Measurements from ENCODE around the gene ZNF337.

Gene ZNF337

GRCh38 chr20:25696371-25697131 is at the start of gene ZNF337:
Gene ZNF337, minus strand, starts transcription at chr20:25696853. Its CDS starts 10,436 bp downstream, at chr20:25686417.
- peak within 1 kb of the TSS; percentile 96 for H3K4me3 ChIP-seq (replicated peaks in 1 of 2; ENCODE audit: low read depth in 2 of 2, low read length in 2 of 2)
- DNase-seq (ENCODE audit: low read depth in 2 of 2): peak; percentile 95 to 96
- no peak for TF ChIP-seq CTCF (IDR thresholded peaks at IDR 0.05; ENCODE audit: low read depth, low read length)

- no peak for DNase-seq (ENCODE audit: low read depth in 2 of 2)
- no peak overlapping the region for H3K4me3 ChIP-seq (replicated peaks in 1 of 2; ENCODE audit: low read depth in 2 of 2, low read length in 2 of 2)
- no peak for TF ChIP-seq CTCF (IDR thresholded peaks at IDR 0.05; ENCODE audit: low read depth, low read length)
Observed at GRCh38 chr20:25745738-25746137, 49.1 kb upstream of the ZNF337 start.

- DNase-seq (ENCODE audit: low read depth in 2 of 2): no peak
- TF ChIP-seq CTCF (IDR thresholded peaks at IDR 0.05; ENCODE audit: low read depth, low read length): no peak
- H3K4me3 ChIP-seq (replicated peaks in 1 of 2; ENCODE audit: low read depth in 2 of 2, low read length in 2 of 2): no peak overlapping the region
Observed at GRCh38 chr20:25745100-25745499, 48.4 kb upstream of the ZNF337 start.

GRCh38 chr20:25744261-25744660 is 47.6 kb upstream of the ZNF337 start:
- TF ChIP-seq CTCF (IDR thresholded peaks at IDR 0.05; ENCODE audit: low read depth, low read length): no peak
- no peak for DNase-seq (ENCODE audit: low read depth in 2 of 2)
- no peak overlapping the region for H3K4me3 ChIP-seq (replicated peaks in 1 of 2; ENCODE audit: low read depth in 2 of 2, low read length in 2 of 2)

GRCh38 chr20:25741088-25741487 is 44.4 kb upstream of the ZNF337 start:
- H3K4me3 ChIP-seq (replicated peaks in 1 of 2; ENCODE audit: low read depth in 2 of 2, low read length in 2 of 2): no peak overlapping the region
- TF ChIP-seq CTCF (IDR thresholded peaks at IDR 0.05; ENCODE audit: low read depth, low read length): no peak
- no peak for DNase-seq (ENCODE audit: low read depth in 2 of 2)

- no peak for TF ChIP-seq CTCF (IDR thresholded peaks at IDR 0.05; ENCODE audit: low read depth, low read length)
- DNase-seq (ENCODE audit: low read depth in 2 of 2): peak; percentile 0 to 33
- no peak overlapping the region for H3K4me3 ChIP-seq (replicated peaks in 1 of 2; ENCODE audit: low read depth in 2 of 2, low read length in 2 of 2)
Observed at GRCh38 chr20:25739615-25740320, 43.1 kb upstream of the ZNF337 start.
